Hepatocyte (in vitro differentiated cells): Measurements from ENCODE around the gene PSMC5.
"Not testable (repeated sequence)": the region's sequence is repeated elsewhere in the genome, so short reads cannot be mapped to it uniquely, and the experiment has no call there.

Experiments
- CTCF ChIP-seq: fragments of 200-600 bp; sonication (generic); IDR thresholded peaks from 2 replicates; pipeline ENCODE4 v1.5.1; 2016; ENCODE audit warnings: antibody characterized with exemption, mild to moderate bottlenecking; ENCODE audit not compliant: poor library complexity
- EZH2 ChIP-seq: fragments of 200-600 bp; sonication (generic); IDR thresholded peaks from 2 replicates; pipeline ENCODE4 v1.6.1; 2016; ENCODE audit warnings: antibody characterized with exemption, mild to moderate bottlenecking, borderline replicate concordance
- EZH2phosphoT487 ChIP-seq: fragments of 200-600 bp; sonication (generic); IDR thresholded peaks from one replicate; pipeline ENCODE4 v1.6.1; 2018; ENCODE audit warnings: antibody characterized with exemption, mild to moderate bottlenecking, low read depth, moderate library complexity; ENCODE audit not compliant: unreplicated experiment, severe bottlenecking

- TF ChIP-seq CTCF, EZH2phosphoT487, EZH2: not testable (repeated sequence)
Observed at GRCh38 chr17:63878413-63878812, 51.2 kb downstream of the PSMC5 start.
